A673 (cell line): Measurements from ENCODE around the gene ADAM20.

ENCODE experiments used
- CTCF ChIP-seq: fragments of 300-800, 200-600 bp; sonication (generic); conservative IDR thresholded peaks from 2 replicates; pipeline ENCODE4 v1.5.1; 2017; ENCODE audit warnings: low read depth, mild to moderate bottlenecking, antibody characterized with exemption, low read length, moderate library complexity, mixed read lengths
- EZH2 ChIP-seq: fragments of 200-600 bp; sonication (generic); IDR thresholded peaks from 2 replicates; pipeline ENCODE4 v1.6.1; 2017; ENCODE audit warnings: borderline replicate concordance, low read depth, mild to moderate bottlenecking, mixed read lengths, antibody characterized with exemption, low read length; ENCODE audit not compliant: poor library complexity, severe bottlenecking

GRCh38 chr14:70576891-70577290 is 42.1 kb upstream of the ADAM20 start:
- no peak for TF ChIP-seq EZH2
- no peak for TF ChIP-seq CTCF
